AG04449 (cell line): ENCODE results near the gene BCAS3.

Source experiments
- CTCF ChIA-PET: fragments of 350-600 bp; formaldehyde crosslinking; extraction: SDS; loops from one replicate; lab custom pipeline; 2021; ENCODE audit warnings: antibody characterized with exemption; lab: Yijun Ruan, JAX
- POLR2A ChIA-PET: fragments of 400-600, 350-600 bp; formaldehyde crosslinking; extraction: SDS; loops from one replicate; lab custom pipeline; 2020; ENCODE audit warnings: antibody characterized with exemption, inconsistent platforms; lab: Yijun Ruan, JAX
- DNase-seq: peaks from one replicate; pipeline ENCODE4 v3.0.0-alpha.2; 2010; ENCODE audit warnings: low read depth, low spot score
- H3K4me3 ChIP-seq: 2 replicates; pipeline ENCODE4 v1.5.1; 2011; ENCODE audit warnings: low read depth, mild to moderate bottlenecking, control low read depth, low read length
- TF ChIP-seq, protein P1 (sequence below): IDR thresholded peaks from one replicate; pipeline ENCODE4 v1.5.1; 2011; ENCODE audit warnings: mild to moderate bottlenecking, moderate library complexity, low read length, control low read depth, inconsistent platforms; ENCODE audit not compliant: insufficient read depth; ENCODE audit errors: missing control alignments

BCAS3 gene

DNA sequence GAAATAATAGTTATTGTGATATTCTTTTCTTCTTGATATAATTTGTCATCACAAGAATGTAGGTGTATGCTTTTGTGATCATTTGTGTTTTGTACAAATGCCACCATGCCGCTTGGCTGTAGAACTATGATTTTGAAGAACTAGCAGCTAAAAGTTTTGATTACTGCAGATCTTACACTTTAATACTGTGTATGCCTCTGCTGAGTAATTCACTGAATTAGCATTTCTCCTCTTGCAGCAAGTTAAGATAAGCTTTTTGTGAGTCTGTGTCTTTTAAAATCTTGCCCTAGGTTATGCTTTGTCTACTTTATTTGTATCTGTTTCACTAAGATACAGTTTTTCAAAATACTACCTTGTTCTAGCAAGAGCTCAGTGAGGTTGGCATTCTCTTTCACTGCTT is 395.5 kb downstream of the BCAS3 start:
- no peak for DNase-seq
- TF ChIP-seq, protein P1, sequence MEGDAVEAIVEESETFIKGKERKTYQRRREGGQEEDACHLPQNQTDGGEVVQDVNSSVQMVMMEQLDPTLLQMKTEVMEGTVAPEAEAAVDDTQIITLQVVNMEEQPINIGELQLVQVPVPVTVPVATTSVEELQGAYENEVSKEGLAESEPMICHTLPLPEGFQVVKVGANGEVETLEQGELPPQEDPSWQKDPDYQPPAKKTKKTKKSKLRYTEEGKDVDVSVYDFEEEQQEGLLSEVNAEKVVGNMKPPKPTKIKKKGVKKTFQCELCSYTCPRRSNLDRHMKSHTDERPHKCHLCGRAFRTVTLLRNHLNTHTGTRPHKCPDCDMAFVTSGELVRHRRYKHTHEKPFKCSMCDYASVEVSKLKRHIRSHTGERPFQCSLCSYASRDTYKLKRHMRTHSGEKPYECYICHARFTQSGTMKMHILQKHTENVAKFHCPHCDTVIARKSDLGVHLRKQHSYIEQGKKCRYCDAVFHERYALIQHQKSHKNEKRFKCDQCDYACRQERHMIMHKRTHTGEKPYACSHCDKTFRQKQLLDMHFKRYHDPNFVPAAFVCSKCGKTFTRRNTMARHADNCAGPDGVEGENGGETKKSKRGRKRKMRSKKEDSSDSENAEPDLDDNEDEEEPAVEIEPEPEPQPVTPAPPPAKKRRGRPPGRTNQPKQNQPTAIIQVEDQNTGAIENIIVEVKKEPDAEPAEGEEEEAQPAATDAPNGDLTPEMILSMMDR, result no peak
- POLR2A ChIA-PET, result no interaction called here
- no peak overlapping the region for H3K4me3 ChIP-seq
- CTCF ChIA-PET, result interaction anchor here (0.5 to 1.7 kb wide), 4 partner anchors 11 to 318 kb away, joined by 3 to 5 read pairs (median 3); no protein-coding TSS in a partner anchor

DNA sequence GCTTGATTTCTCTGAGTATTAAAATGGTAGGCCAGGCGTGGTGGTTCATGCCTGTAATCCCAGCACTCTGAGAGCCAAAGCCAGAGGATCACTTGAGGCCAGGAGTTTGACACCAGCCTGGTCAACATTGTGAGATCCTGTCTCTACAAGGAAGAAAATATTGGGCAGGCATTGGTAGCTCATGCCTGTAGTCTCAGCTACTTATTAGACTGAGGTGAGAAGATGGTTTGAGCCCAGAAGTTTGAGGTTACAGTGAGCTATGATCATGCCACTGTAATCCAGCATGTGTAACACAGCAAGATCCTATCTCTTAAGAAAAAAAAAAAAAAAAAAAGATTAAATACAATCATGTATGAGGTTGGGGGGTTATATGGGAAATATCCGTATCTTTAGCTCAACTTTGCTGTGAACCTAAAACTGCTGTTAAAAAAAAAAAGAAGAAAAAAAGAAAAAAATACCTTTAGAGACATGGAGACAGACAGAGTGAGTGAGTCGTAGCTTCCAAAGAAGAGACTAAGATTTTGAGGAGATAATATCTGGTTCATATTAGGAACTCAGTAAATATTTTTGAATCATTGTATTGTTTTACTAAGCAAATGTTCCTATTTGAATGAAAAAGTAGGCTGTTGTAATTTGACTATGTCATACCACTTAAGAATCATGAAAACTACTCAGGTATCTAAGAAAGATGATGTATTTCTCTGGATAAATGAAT is 396.3 kb downstream of the BCAS3 start:
- DNase-seq, result no peak
- TF ChIP-seq, protein P1, result no peak
- no peak overlapping the region for H3K4me3 ChIP-seq
- ChIA-PET POLR2A (interaction anchor here (0.6 to 0.7 kb wide), 2 partner anchors 54 to 254 kb away, joined by 3 to 4 read pairs; no protein-coding TSS in a partner anchor), CTCF (interaction anchor here (0.9 to 1.7 kb wide), 3 partner anchors 11 to 318 kb away, joined by 3 to 5 read pairs (median 3); no protein-coding TSS in a partner anchor)

DNA sequence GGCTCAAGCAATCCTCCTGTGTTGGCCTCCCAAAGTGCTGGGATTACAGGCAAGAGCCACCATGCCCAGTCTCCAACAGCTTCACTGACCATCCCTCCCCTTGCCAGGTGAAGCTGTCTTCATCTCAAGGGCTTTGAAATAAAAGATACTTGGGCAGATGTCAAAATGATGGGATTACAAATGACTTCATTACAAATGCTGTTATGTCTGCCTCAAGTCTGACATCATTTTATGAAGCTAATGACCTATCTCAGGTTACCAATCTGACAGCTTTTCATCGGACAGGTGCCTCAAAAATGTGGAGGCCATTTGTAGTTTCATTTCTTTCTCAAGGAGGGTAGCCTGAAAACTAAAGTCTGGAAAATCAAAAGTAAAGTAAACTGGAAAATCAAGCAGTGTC is 398.3 kb downstream of the BCAS3 start:
- no peak for DNase-seq
- TF ChIP-seq, protein P1, result no peak
- POLR2A ChIA-PET, result no interaction called here
- H3K4me3 ChIP-seq, result no peak overlapping the region
- CTCF ChIA-PET, result no interaction called here

DNA sequence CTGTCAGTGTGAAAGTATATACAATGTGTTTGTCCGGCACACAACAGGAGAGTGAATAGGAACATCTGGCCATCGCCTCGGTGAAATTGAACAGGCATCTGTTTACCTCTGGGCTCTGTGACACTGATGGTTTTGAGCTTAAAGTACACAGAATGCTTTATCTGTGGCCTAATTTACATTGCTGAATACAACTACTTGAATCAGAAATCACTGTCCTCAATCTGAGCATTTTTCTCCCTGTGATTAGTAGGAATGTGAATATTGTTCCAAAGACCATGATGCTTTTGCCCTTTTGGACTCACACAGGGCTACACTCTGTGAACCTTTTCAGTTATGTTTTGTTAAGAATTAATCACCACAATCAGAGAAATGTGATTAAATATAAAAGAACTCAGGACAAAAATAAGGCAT is 399.0 kb downstream of the BCAS3 start:
- ChIA-PET POLR2A (no interaction called here), CTCF (interaction anchor here (1.7 kb wide), 1 partner anchor 313 kb away, joined by 5 read pairs; no protein-coding TSS in a partner anchor)
- peak; percentile 33 for DNase-seq
- no peak overlapping the region for H3K4me3 ChIP-seq
- TF ChIP-seq, protein P1, result no peak

DNA sequence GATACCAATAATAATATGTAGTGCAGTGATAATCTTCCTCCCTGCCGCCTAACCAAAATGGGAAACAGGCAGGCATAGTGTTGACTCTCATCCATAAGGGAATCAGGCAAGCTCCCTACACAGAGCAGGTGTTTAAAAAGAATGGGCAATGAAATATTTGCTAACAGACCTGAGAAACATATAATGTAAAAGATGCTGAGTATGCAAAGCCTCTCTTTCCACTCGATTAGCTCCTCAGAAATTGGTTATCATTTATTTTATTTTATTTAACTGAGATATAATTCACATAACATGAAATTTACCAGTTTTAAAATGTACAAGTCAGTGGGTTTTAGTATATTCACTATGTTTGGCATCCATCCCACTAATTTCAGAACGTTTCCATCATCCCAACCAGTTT is 404.3 kb downstream of the BCAS3 start:
- CTCF ChIA-PET, result no interaction called here
- no peak overlapping the region for H3K4me3 ChIP-seq
- TF ChIP-seq, protein P1, result no peak
- DNase-seq, result no peak
- POLR2A ChIA-PET, result no interaction called here

DNA sequence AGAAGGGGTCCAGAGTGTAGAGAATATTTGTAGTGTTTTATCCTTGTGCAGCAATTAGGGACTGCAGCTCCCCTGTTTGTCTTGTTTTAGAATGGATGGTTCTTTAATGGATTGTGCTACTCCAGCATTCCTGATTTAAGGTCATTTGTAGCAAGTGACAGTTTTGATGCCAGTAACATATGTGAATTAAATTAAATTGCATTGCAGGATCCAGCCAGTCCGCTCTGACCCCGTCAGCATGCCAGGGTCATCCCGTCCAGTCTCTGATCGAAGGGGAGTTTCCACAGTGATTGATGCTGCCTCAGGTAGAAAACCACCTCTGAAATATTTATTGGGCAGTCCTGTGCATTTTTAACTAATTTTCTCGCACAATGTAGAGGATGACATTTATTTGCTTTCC is 406.6 kb downstream of the BCAS3 start:
- CTCF ChIA-PET, result interaction anchor here (1.8 kb wide), 1 partner anchor 11 kb away, joined by 5 read pairs; no protein-coding TSS in a partner anchor
- DNase-seq, result no peak
- H3K4me3 ChIP-seq, result no peak overlapping the region
- TF ChIP-seq, protein P1, result no peak
- POLR2A ChIA-PET, result no interaction called here
